VCaP (cell line): ENCODE results near the gene PTPRE.

ENCODE experiments used
- H3K27ac ChIP-seq: fragments of 450-650 bp; 2 replicates; pipeline ENCODE4 v1.5.1; 2017
- TF ChIP-seq, protein P1 (sequence below): fragments of 450-650 bp; conservative IDR thresholded peaks from 2 replicates; pipeline ENCODE4 v1.5.1; 2017; ENCODE audit warnings: mild to moderate bottlenecking, moderate library complexity

Gene PTPRE

DNA sequence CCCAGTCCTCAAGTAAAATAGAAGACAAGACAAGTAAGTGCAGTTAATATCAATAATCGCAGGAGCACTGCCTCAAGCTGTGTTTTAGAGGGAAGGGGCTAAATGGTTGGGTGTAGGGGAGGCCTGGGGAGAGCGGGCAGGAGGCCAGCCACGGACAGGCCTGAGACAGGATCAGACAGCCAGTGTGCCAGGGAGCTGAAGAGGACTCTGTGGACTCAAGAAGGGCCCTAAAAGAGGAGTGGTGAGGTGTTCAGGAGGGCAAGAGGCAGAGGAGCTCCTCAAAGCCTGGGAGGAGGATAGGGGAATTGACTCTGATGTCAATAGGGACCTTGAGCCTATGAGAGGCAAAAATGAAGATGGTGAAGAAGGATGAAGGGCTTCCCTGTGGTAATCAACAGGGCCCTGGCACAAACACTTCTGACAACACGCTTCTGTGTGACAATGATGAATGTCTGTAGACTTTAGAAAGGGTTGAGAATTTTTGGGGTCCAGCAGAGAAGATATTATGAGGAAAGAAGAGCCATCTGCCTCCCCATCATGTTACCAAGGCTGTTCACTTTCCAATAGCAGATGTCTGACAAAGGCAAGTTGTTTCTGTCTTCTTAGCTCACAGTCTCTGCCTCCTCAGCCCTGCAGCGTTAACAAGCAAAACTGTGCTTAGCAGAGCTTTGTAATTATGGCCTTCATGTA, 2.4 kb upstream of the PTPRE start:
- H3K27ac ChIP-seq: no peak overlapping the region
- TF ChIP-seq, protein P1, sequence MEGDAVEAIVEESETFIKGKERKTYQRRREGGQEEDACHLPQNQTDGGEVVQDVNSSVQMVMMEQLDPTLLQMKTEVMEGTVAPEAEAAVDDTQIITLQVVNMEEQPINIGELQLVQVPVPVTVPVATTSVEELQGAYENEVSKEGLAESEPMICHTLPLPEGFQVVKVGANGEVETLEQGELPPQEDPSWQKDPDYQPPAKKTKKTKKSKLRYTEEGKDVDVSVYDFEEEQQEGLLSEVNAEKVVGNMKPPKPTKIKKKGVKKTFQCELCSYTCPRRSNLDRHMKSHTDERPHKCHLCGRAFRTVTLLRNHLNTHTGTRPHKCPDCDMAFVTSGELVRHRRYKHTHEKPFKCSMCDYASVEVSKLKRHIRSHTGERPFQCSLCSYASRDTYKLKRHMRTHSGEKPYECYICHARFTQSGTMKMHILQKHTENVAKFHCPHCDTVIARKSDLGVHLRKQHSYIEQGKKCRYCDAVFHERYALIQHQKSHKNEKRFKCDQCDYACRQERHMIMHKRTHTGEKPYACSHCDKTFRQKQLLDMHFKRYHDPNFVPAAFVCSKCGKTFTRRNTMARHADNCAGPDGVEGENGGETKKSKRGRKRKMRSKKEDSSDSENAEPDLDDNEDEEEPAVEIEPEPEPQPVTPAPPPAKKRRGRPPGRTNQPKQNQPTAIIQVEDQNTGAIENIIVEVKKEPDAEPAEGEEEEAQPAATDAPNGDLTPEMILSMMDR: no peak

DNA sequence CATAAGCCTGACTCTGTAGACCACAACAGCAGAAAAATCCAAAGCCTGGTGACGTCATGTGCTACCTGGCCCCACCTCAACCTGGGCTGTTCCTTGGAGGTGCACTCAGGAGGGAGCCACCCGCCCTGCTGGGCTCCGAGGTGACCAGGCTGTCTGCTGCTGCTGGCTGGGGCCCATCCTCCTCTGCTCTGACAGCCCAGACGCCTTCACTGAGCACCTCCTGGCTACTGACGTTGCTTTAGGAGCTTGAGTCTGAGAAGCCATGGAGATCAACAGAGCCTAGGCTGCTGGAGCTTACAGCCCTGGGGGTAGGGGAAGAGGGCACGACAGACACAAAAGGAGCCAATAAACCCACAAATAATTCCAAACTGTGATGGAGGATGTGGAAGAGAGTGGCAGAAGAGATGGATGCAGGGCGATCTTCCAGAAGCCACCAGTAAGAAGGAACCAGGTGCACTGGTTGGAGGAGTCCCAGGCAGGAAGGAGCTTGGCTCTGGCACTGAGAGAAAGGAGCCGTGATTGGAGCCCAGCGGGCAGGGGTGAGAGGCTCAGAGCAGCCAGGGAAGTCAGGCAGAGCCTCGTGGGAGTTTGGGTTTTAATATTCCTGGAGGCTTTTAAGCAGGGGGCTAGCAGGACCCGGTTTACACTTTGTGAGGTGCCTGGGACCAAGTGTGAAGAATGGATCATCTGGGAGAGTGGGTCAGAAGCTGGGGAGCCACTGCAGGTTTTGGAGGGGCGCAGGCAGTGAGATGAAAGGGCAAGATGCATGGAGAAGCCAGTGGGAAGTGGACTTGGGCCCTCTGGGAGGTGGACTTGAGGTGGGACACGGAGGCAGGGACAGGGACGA, 1.7 kb upstream of the PTPRE start:
- TF ChIP-seq, protein P1: no peak
- H3K27ac ChIP-seq: no peak overlapping the region

- TF ChIP-seq, protein P1: no peak
- no peak overlapping the region for H3K27ac ChIP-seq
Measured at GRCh38 chr10:127905848-127906261, 1.0 kb upstream of the PTPRE start.

DNA sequence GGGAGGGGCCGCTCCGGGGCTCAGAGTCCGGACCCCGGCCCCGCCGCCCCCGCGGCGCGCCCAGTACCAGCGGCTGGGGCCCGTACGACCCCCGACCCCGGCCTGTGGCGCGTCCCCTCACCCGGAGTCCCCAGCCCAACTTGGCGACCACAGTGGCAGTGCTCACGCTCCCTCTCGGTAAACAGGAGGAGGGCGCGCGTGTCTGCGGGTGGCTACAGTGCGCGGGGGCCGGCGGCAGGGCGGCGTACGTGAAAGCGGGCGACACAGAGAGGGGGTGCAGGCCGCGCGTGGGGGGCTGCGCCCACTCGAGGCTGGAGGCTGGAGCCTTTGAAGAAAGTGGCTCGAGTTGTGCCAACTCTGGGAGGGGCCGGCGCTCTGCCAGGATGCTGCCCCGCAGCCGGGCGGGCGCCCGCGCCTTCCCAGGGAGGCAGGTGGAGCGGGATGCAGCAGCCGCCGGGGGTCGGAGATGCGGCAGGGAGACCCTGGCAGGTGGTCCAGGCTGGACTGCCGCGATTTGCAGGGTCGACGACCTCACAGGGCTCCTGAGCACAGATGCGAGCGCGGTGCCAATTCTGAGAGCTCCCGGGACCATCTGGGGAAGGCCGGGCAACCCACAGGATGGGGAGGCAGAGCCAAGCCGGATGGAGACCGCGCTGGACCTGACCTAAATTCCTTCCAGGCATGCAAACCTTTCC, 655 bp downstream of the PTPRE start:
- peak overlapping the region; percentile 53; the same call in 1 of the 2 replicates for H3K27ac ChIP-seq
- TF ChIP-seq, protein P1: no peak

DNA sequence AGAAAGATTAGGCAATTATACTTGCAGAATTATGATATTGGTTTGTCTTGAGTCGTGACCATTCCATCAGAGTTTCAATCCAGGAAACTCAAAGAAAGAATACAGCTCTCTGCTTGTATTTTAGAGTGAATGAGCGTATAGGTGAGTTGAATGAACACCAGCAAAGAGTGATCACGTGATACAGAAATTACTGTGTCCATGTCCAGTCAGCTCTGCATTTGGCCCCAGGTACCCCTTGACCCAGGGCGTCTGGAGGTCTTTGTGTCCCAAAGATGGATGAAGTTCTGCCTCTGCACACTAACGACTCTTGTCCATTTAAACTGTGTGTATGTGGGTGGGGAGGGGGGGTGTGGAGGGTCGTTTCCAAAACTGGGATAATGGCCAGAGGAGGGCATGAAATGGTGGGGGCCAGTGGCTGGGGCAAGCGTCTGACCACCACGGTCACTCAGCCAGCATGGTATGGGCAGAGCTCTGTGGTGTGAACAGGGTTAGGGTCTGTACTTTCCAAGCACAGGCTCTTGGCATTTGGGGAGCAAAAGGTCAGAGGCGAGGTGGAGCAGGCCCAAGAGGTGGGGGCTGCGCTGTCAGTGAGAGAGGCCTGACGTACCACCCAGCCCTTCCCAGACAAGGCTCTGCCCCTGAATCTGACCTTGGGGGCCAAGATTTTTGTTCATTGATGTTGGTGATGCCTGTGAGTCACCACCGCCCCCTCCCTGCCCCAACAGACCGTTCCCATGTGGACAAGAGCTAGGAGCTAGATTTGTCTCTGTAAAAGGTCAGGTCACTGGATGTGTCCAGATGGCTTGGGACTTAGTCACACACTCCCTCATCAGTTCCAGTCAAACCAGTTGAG, 1.4 kb downstream of the PTPRE start:
- H3K27ac ChIP-seq: no peak overlapping the region
- TF ChIP-seq, protein P1: no peak

DNA sequence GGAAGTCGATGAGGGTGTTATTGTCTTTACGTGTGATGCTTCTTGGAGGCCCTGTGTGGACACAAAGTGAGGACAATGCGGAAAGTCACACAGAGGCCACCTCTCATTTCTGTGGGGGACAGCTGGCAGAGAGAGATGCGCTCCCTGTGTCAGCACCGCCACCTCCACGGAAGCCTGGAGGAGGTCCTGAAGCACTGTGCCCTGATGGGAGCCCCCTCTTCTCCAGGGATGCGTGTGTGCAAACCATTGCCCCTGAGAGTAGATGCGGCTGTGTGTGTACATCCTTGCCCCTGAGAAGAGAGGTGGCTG, 2.0 kb downstream of the PTPRE start:
- TF ChIP-seq, protein P1: no peak
- no peak overlapping the region for H3K27ac ChIP-seq
